ENCODE measurements around the gene ZNF385D.

ZNF385D gene

DNA sequence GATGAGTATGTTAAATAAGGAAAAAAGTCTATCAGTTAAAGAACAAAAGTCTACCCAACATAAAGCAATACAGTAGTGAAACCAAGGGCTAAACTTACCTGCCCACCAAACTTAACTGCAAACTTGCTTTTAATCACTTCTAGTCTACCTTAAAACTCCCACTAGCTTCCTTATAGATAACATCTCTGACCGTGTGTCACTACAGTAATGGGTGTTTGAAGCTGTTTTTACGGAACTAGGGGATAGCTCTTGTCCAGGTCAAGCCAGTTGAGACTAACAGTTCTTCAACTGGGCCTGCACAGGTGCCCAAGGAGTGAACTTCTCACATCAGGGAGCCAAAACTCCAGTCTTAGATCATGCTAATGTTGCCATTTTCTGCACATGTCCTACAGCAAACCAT lies 132.3 kb downstream of the ZNF385D start:
- in situ Hi-C loops (cut with HindIII; ENCODE audit: low sequenced_read_pairs), result no loop called here

DNA sequence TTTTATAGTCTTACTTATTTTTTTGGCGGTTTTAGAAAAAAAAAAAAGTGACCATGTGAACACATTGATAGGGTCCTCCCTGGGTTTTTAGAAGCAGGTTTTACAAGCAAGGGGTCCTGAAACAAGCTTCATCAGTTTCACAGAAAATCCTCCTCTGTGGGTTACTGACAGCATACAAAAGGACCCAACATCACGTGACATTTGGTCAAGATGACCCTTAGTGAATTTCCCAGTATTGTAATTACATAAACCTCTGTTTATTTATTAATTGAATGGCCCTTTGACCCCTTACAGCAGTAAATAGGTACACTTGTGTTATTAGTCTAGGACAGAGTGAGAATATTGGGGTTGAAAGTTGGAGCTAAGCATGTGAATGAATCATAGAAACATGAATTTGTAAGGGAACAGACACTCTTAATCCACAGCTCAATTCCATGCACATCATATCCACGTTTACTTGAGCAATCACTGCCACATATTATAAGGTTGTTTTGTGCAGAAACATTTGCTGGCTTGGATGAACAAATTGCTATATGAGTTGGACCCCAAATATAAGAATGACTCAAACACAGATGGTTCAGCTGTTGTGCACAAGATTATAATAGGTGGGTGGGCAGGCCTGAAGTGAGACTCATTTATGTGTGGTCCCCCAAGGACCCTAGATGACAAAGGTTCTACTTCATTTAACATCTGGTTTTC lies 137.5 kb downstream of the ZNF385D start:
- in situ Hi-C loops (cut with HindIII; ENCODE audit: low sequenced_read_pairs), result no loop called here

DNA sequence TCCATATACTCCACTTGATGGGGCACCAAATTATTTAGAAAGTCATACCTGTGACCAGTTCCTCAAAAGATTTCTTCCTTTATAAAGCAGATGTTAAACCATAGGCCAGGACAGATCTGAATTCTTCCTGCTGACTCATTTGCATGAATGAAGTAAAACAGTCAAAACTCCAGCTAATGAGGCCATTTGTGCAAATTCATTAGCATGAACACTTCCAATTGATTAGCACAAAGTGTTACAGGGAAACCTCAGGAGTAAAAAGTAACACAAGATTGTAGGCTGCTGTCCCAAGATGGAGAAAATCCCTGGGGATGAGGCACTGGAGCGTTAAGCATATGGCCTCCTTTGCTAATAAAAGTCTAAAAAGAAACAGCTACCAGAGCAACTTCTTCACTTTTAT lies 149.8 kb downstream of the ZNF385D start:
- in situ Hi-C loops (cut with HindIII; ENCODE audit: low sequenced_read_pairs), result no loop called here

DNA sequence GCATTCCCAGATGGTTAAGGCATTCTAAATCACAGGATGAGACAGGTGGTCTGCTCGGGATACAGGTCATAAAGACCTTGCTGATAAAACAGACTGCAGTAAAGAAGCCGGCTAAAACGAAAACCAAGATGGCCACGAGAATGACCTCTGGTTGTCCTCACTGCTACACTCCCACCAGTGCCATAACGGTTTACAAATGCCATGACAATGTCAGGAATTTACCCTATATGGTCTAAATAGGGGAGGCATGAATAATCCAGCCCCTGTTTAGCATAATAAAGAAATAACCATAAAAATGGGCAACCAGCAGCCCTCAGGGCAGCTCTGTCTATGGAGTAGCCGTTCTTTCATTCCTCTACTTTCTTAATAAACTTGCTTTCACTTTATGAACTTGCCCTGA lies 151.1 kb downstream of the ZNF385D start:
- in situ Hi-C loops (cut with HindIII; ENCODE audit: low sequenced_read_pairs), result no loop called here

DNA sequence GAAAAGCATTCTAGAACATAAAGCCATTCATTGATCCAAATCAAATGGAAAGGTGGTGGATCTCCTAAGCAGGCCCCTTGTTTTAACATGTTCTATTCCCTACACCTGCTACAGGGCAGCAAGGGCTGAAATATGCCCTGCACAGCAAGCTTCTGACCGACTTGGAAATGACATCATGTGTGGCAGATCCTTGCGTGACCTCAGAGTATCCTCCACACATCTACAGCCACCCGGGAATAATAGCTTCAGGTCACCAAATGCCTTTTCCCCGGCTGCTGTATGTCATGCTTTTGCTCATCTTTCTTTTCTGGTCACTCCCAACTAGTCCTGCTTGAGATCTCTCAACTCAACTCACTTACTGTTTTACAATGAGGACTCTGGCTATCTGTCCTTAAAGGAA lies 158.2 kb downstream of the ZNF385D start:
- in situ Hi-C loops (cut with HindIII; ENCODE audit: low sequenced_read_pairs), result no loop called here

DNA sequence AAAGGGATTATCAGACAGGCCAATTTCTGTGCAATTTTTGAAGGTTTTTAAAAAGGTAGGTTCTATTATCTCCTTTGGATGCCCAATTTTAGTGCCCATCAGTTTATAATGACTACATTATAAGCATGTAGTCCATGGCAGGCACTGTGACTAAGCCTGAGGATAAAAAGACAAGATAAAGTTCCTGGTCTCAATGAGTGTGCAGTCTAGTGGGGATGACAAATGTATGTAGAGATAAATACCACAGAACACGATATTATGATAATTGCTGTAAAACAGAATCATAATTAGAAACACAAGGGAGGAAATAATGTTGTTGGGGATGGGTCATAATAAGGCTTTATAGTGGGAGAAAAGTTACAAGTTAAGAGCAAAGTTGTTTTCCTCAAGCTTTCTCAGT lies 163.1 kb downstream of the ZNF385D start:
- in situ Hi-C loops (cut with HindIII; ENCODE audit: low sequenced_read_pairs), result no loop called here

DNA sequence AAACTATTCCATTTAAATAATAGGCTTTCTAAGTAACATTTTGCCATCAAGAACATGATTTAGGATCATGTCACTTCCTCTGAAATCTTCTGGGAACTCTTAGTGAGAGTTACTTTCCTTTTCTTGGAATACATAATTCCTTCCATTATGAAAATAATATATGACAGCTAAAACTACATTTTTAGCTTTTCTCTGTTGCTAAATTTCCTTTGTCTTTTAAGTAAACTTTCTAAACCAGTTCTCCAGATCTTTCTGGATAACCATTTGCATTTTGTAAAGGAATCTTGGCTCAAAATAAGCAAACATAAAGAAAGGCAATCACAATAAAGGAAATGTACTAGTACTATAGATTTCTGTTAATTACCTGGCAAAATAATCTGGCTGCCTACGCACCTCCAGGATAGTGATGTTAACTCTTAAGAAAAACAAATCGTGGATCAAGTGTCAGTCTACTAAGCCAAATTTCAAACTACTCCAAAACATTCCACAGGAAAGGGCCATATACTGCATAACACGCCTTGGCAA lies 165.7 kb downstream of the ZNF385D start:
- in situ Hi-C loops (cut with HindIII; ENCODE audit: low sequenced_read_pairs), result no loop called here

DNA sequence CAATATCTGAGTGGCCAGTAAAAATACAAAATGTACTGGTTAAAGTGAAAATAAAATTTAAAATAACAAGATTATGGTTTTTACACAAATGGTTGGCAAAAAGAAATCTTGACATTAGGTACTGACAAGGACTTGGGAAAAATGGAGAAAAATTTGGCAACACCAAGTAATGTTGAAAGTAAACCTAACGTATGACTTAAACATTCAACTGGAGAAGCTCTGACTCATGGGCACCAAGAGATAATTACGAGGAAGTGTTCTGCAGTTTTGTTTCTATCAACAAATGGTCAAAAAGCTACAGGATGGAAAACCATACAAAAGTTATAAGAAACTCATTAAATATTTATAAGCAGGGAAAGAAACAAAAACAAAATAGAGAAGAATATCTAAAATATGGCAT lies 177.7 kb downstream of the ZNF385D start:
- in situ Hi-C loops (cut with HindIII; ENCODE audit: low sequenced_read_pairs), result no loop called here

DNA sequence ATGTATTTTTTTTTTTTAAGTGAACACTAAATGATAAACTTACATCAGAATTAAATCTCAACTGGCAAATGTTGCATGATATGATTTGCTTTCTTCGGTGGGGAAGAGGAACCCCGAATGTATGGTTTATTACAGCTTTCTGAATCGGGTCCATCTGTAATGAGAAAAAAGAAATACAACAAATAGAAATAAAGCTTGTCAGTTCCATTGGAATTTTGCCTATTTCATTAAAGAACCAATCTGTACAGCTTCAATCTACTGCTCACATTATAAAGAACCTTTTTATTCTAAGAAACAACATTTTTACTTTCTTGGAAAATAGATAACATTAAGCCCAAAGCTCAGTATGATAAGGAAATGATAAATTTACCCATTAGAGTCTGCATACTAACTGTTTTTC lies 186.5 kb downstream of the ZNF385D start:
- in situ Hi-C loops (cut with HindIII; ENCODE audit: low sequenced_read_pairs), result no loop called here

DNA sequence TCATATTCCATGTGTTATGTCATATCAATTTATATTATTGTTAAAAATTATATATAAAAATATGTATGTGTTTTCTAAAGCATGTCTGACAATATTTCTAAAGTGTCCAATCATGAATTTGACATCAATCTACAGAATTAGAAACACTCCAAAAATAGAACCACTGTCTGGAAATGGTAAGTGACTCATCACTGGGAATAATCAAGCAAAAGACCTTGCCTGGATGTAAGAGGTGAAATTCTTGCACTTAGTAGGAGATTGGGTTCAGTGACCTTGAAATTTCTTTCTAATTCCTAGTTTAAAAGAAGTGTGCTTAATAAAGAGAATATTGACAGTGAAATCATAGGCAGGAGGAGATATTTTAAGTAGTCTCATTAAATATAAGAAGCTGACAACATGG lies 188.8 kb downstream of the ZNF385D start:
- in situ Hi-C loops (cut with HindIII; ENCODE audit: low sequenced_read_pairs), result no loop called here

DNA sequence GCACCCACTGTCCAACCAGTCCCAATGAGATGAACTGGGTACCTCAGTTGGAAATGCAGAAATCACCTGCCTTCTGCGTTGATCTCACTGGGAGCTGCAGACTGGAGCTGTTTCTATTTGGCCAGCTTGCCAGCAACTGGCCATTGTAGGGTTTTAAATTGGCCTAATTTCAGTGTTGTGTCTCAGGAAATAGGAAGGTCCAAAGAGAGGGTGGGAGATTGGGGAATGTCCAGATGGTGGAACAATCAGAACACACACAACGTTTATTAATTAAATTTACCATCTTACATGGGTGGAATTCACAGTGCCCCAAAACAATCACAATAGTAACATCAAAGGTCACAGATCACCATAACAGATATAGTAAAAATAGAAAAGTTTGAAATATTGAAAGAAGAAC lies 189.5 kb downstream of the ZNF385D start:
- in situ Hi-C loops (cut with HindIII; ENCODE audit: low sequenced_read_pairs), result no loop called here

DNA sequence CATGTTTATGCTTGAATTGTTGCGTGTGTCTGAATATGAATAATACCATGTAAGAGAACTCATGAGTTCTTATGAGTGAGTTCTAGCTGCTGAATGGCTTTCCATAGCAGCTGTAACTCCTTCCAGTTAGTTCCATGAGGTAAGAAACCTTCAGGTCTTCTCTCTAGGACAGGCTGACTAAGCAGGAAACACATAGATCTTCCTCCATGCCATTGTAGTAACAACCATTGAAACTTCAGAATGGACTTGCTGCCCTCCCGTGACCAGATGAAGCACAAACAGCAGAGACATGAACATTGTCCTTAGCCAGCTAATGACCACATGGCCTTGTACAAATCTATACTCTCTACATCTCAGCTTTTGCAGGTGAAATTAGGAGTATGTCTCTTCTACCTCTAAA lies 200.0 kb downstream of the ZNF385D start:
- in situ Hi-C loops (cut with HindIII; ENCODE audit: low sequenced_read_pairs), result no loop called here

DNA sequence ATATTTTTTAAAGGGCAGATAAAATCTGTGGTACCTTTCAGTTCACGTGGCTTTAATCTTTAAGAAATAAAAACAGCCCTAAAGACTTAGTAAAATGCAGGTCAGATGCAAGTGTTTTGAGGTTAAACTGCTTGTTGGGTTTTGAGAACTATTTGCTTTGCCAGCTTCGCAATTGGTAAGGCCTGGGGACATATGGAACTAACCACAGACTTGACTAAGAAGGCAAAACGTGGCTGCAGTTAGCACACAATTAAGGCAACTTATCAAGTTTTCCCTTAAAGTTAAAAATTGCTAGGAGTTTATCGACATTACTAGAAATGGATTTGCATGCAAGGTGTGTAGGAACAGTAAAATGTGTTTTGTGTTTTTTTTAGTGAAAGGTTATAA lies 206.9 kb downstream of the ZNF385D start:
- in situ Hi-C loops (cut with HindIII; ENCODE audit: low sequenced_read_pairs), result no loop called here

DNA sequence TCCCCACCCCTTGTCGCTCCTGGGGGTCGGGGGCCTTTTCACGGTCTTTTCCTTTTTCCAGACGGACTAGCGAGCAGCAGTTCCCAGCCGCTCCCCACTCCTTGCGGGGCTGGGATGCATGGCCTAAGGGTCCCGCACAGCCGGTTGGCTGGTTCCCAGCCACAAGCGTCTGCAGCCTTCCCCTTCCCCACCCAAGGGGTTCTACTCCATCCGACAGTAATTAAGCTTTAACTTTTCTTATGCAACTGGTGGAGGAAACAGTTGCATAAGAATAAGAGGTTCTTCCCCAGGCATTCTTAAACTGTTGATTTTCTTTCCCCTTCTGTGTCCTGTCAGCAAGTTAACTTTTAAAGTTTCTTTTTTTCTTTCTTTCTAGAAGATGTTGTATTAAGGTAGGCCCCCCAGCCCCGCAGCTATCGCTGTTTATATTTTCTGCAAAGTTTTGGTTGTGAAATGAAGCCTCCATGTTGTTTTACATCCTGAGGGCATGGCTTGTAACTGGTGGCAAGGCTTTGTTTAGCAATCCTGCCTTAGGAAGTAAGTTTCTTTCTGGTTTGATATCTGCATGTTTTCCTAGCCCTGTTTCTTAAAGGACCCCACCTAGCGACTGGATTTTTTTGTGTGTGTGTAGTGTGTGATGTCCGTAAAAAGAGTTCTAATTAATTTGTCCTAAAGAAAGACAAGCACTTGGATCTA lies 207.5 kb downstream of the ZNF385D start:
- in situ Hi-C loops (cut with HindIII; ENCODE audit: low sequenced_read_pairs), result no loop called here

DNA sequence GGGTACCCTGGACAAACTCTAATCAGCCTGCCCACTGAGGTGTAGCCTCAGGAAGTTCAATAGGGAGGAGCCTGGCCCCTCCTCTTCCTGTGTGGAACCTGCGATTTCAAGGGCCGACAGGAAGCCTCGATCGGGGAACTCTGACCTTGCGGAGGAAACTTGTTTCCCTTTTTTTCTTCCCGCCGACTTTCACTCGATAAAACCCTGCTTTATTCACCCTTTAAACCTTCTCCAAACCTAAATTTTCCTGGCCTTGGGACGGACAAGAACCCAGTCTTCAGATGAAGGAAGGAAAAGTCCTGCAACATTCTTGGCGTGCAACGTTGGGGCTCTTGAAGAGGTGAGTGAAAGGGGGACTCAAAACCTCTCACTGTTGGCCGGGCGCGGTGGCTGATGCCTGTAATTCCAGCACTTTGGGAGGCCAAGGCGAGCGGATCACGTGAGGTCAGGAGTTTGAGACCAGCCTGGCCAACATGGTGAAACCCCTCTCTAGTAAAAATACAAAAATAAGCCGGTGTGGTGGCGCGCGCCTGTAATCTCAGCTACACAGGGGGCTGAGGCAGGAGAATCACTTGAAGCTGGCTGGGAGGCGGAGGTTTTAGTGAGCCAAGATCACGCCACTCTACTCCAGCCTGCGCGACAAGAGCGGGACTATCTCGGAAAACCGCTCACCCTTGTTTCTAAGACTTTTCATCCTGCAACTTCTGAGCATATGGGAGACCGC lies 208.2 kb downstream of the ZNF385D start:
- in situ Hi-C loops (cut with HindIII; ENCODE audit: low sequenced_read_pairs), result no loop called here

DNA sequence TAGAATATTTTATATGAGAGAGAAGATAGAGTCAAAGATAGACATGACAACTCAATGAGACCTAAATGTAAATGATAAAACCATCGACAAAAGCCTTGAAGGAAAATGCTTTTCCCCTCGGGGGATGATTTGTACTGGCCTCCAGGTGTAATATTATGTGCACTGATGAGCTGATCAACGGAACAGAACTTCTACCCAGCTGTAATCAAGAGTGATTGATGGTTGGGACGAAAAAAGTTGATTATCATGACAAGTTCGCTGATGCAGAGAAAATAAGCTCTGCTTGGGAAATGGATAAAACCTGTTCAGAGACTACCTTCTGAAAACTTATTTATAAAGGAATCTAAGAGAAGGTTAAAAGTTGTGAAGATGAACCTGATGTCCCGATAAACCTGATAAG lies 210.7 kb downstream of the ZNF385D start:
- in situ Hi-C loops (cut with HindIII; ENCODE audit: low sequenced_read_pairs), result no loop called here

DNA sequence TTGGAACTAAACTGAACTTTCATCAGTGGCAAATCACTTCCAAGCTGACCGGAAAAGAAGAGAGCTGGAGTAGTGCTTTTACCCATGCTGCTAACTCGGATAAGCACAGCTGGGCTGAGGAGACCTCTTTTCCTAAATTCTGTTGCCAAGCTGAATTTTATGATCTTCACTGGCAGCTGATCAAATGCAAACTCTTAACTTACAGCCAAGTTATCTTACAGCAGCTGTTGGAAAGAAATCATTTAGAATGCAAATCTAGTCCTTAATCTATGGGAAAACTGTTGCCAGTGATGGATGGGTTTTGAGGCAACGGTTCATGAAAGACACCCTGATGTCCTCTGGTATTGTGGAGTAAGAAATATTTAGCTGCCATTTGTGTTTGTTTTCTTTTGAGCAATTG lies 216.5 kb downstream of the ZNF385D start:
- in situ Hi-C loops (cut with HindIII; ENCODE audit: low sequenced_read_pairs), result no loop called here

DNA sequence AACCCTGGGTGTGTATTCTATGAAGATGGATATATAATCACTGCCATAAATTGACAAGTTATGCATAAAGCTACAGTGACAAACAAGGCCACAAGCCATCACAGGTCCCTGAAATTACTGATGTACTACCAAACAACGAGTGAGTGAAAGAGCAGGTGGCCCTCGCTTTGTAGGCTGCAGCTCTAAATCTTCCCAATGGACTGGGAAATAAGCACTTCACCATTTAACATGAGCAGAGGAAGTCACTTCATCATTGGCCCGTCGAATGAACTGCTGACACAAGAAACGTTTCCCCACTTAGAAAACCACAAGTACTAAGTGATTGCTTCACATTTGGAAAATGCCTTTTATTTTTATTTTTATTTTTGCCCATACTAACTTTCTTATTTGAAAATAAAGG lies 218.0 kb downstream of the ZNF385D start:
- in situ Hi-C loops (cut with HindIII; ENCODE audit: low sequenced_read_pairs), result no loop called here

DNA sequence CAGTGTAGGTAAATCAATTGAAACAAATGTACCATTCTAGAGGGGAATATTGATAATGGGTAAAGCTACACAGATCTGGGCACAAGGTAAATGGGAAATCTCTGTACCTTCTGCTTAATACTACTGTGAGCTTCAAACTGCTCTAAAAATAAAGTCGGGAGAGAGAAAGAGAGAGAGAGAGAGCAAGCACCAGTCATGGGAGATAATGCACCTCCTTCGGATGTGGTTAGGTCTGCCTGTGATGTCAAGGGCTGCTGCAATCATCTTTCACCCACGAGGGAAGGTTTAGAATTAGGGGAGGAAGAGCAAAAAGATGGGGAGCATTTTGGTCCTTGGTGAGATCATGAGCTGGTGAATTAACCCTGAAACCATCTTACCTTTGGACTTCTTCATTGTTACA lies 219.1 kb downstream of the ZNF385D start:
- in situ Hi-C loops (cut with HindIII; ENCODE audit: low sequenced_read_pairs), result no loop called here

DNA sequence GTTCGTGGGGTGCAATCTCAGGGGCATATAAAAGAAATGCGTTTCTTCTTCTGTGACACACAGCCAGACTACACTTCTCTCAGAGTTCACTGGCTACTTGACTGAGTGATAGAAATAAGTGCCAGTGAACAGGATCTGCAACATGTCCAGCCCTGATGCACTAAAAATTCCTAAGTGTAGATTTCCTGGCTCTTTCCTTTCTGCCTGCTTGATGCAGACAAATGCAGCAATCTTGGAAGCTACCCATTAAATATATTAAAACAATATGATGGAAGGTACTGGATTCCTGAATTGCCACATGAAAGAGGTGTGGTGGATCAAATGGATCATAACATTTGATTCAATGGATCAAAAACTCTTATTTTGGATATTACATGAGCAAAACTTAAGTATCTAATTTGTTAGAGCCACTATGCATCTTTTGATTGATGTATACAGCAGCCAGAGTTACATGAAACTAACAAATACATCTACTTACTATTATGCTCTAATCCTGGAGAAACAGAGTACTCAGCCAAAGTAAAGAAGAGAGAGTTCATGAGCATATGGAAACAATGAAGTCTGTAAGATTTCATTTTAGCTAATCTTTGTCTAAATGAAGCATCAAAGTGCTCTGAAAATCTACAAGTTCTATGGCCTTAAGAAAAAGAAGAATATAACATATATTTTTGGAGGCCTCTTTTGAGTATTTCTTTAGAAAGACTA lies 222.6 kb downstream of the ZNF385D start:
- in situ Hi-C loops (cut with HindIII; ENCODE audit: low sequenced_read_pairs), result no loop called here

DNA sequence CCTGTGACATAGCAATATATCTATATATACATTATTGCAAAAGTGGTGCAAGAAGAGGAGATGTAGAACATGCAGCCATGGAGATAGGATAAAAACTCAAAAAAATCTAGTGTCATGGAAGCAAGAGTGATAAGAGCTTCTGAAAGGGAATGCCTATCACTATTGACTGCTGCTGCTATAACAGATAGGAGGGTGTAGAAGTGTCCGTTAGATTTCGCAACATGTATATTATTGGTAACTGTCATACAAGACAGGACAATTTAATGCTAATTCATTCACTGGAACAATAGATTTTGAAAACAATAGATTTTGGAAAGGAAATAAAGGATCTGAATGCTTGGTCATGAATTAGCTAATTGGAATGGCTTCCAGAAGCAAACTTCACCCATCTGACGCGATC lies 224.5 kb downstream of the ZNF385D start:
- in situ Hi-C loops (cut with HindIII; ENCODE audit: low sequenced_read_pairs), result no loop called here
